ENCODE results near the gene RGL1. TPM values are rescaled to one million over a fixed set of nuclear protein-coding genes. Genes with fewer than 3 reads are reported as not detected.

Gene RGL1
- total RNA-seq, 1 donor from 2014 or later: 68.1 TPM

DNA sequence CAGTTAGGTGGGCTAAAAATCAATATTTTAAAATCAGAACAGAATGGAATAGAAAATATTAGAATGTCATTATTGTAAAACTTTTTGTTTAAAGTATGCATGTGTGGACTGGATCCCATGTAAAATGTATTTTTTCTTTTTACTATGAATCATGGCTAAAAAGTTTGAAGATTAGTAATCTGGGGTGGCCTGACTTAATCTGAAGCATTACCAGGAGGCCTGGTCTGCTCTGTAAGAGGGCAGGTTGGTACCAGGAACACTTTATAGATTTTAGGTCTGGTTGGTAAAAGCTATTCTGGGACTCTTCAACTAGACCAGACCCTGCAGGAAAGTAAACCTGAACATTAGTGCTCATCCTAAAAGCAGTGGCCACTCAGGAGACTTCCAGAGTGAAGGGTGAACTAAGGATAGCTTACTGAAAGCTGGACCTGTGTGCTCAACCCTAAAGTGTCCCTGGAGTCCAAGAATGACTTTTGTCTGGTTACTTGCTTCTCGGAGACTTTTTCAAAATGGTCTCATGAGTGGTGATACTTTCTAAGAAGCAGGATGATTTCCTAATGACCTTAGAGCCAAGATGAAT is 16.5 kb downstream of the RGL1 start:
- H3K4me1 Mint-ChIP-seq (ENCODE audit: unreplicated experiment): peaks cover 87% of the 10 kb centered on the region

DNA sequence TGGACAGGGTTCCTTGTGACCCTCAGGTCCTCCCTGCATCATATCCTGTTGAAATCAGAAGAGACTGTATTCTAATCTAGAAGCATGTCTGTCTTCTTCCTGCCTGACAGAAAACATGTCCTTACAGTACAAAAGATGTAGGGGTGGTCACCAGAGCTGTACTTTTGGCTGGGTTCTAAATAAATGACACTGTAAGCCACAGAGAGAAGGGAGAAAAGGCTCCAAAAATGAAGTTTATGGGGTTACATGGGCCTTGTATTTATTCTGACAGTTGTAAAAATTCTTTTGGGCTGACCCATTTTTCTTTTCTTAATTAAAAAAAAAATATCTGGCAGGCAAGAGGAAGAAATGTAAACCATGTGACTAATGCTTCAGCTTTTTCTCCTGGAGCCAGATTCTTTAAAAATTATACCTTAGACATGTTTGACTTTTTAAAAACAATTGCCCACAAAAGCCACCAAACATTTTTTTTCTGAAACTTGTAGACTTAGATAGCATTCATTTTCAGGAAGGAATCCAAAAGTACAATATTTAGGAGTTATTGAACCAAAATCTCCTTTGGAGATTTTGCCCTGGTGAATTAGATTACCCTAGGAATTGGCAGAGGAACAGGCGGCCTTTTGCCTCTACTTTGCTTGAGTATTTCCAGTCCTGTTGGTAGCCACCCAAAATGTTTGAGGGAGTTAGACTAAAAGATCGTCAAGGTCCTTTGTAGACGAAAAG is 17.1 kb downstream of the RGL1 start:
- H3K27me3 Mint-ChIP-seq (ENCODE audit: unreplicated experiment): no peaks in the 10 kb centered on the region
- TF ChIP-seq, protein P1, sequence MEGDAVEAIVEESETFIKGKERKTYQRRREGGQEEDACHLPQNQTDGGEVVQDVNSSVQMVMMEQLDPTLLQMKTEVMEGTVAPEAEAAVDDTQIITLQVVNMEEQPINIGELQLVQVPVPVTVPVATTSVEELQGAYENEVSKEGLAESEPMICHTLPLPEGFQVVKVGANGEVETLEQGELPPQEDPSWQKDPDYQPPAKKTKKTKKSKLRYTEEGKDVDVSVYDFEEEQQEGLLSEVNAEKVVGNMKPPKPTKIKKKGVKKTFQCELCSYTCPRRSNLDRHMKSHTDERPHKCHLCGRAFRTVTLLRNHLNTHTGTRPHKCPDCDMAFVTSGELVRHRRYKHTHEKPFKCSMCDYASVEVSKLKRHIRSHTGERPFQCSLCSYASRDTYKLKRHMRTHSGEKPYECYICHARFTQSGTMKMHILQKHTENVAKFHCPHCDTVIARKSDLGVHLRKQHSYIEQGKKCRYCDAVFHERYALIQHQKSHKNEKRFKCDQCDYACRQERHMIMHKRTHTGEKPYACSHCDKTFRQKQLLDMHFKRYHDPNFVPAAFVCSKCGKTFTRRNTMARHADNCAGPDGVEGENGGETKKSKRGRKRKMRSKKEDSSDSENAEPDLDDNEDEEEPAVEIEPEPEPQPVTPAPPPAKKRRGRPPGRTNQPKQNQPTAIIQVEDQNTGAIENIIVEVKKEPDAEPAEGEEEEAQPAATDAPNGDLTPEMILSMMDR (IDR thresholded peaks at IDR 0.05): no peak
- H3K4me3 Mint-ChIP-seq (ENCODE audit: unreplicated experiment): no peak overlapping the region
- no peaks in the 10 kb centered on the region for H3K9me3 Mint-ChIP-seq (ENCODE audit: unreplicated experiment)
- peak overlapping the region; percentile 91 for H3K27ac Mint-ChIP-seq (ENCODE audit: unreplicated experiment)
- DNase-seq (ENCODE audit: extremely low spot score, unreplicated experiment): no peak
- H3K4me1 Mint-ChIP-seq (ENCODE audit: unreplicated experiment): peaks cover 85% of the 10 kb centered on the region
- H3K36me3 Mint-ChIP-seq (ENCODE audit: unreplicated experiment): peaks cover 24% of the 10 kb centered on the region

More for the DNA sequence above, 16.5 kb downstream of the RGL1 start:
- Mint-ChIP-seq H3K27ac (ENCODE audit: unreplicated experiment) (peak overlapping the region; percentile 91), H3K9me3 (ENCODE audit: unreplicated experiment) (no peaks in the 10 kb centered on the region), H3K36me3 (ENCODE audit: unreplicated experiment) (peaks cover 26% of the 10 kb centered on the region), H3K4me3 (ENCODE audit: unreplicated experiment) (no peak overlapping the region), H3K27me3 (ENCODE audit: unreplicated experiment) (no peaks in the 10 kb centered on the region)
- no peak for DNase-seq (ENCODE audit: extremely low spot score, unreplicated experiment)
- TF ChIP-seq, protein P1 (IDR thresholded peaks at IDR 0.05): no peak

DNA sequence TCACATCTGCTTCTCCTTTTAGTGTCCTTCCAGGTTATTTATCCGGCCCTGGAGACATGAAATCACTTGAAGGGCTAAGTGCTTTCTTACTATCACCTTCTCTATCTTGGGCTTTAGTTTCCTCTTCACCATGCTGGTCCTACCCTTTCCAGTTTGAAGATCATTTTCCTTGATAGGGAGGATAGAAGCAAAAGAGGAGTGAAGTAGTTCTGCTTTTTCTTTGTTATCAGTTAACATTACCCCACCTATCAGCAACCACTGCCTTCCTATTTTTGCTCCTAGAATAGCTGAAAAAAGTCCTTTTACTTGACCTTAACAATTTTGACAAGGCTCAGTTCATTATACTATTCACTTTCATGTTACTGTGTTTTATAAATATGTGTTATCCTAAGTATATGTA is 19.4 kb downstream of the RGL1 start:
- no peaks in the 10 kb centered on the region for H3K27me3 Mint-ChIP-seq (ENCODE audit: unreplicated experiment)
- H3K36me3 Mint-ChIP-seq (ENCODE audit: unreplicated experiment): peaks cover 31% of the 10 kb centered on the region
- peaks cover 79% of the 10 kb centered on the region for H3K4me1 Mint-ChIP-seq (ENCODE audit: unreplicated experiment)
- peak overlapping the region; percentile 56 for H3K27ac Mint-ChIP-seq (ENCODE audit: unreplicated experiment)
- no peak overlapping the region for H3K4me3 Mint-ChIP-seq (ENCODE audit: unreplicated experiment)
- H3K9me3 Mint-ChIP-seq (ENCODE audit: unreplicated experiment): no peaks in the 10 kb centered on the region
- no peak for DNase-seq (ENCODE audit: extremely low spot score, unreplicated experiment)
- TF ChIP-seq, protein P1 (IDR thresholded peaks at IDR 0.05): no peak

DNA sequence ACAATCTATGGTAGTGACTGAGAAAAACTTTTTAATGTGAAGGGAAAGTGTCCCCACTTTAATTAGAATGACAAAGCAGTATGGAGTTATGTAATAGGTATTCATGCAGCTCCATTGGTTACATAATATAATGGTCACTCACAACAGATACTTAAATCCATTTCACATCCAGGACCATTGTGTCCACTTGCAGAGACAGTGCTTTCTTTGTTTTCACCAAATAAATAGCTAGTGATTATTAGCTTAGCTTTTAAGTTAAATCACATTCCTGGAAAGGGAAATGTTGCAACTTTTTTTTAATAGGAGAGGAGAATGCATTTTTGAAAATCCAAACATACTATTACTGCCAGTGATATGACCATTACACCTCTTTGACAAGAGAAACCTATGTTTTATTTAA is 22.9 kb downstream of the RGL1 start:
- Mint-ChIP-seq H3K4me3 (ENCODE audit: unreplicated experiment) (no peak overlapping the region), H3K36me3 (ENCODE audit: unreplicated experiment) (peaks cover 19% of the 10 kb centered on the region), H3K27ac (ENCODE audit: unreplicated experiment) (peak overlapping the region; percentile 29), H3K4me1 (ENCODE audit: unreplicated experiment) (peaks cover 62% of the 10 kb centered on the region), H3K27me3 (ENCODE audit: unreplicated experiment) (no peaks in the 10 kb centered on the region), H3K9me3 (ENCODE audit: unreplicated experiment) (no peaks in the 10 kb centered on the region)
- TF ChIP-seq, protein P1 (IDR thresholded peaks at IDR 0.05): no peak
- no peak for DNase-seq (ENCODE audit: extremely low spot score, unreplicated experiment)

DNA sequence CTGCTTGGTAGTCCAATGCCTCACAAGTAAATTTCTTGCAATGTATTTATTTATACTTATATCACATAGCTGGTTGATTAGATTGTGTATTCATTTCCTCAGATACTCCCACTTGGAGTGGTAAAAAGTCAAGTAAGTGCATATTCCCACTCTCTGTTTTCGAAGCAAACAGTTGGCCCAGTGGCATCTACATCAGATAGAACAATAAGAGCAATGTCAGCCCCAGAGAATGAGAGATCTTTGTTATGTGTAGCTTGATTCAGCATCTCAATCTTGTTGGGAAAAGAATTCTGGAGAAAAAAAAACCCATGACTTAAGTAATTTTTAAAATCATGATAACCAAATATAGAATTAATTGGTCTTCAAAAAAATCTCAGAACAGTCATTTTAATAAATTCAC is 25.5 kb downstream of the RGL1 start:
- Mint-ChIP-seq H3K36me3 (ENCODE audit: unreplicated experiment) (peaks cover 31% of the 10 kb centered on the region), H3K9me3 (ENCODE audit: unreplicated experiment) (no peaks in the 10 kb centered on the region), H3K4me3 (ENCODE audit: unreplicated experiment) (no peak overlapping the region), H3K27me3 (ENCODE audit: unreplicated experiment) (no peaks in the 10 kb centered on the region), H3K27ac (ENCODE audit: unreplicated experiment) (no peak overlapping the region), H3K4me1 (ENCODE audit: unreplicated experiment) (peaks cover 47% of the 10 kb centered on the region)
- DNase-seq (ENCODE audit: extremely low spot score, unreplicated experiment): no peak
- TF ChIP-seq, protein P1 (IDR thresholded peaks at IDR 0.05): no peak

All from osteocyte (in vitro differentiated cells).